Motor neuron (in vitro differentiated cells): Measurements from ENCODE around the gene FBXO21. TPM values are rescaled to one million over a fixed set of nuclear protein-coding genes. Genes with fewer than 3 reads are reported as not detected.
"Not testable (repeated sequence)": the region's sequence is repeated elsewhere in the genome, so short reads cannot be mapped to it uniquely, and the experiment has no call there.

Experiments
- ATAC-seq, 8 experiments: fragments of 200-7000 bp; cut with Tn5 transposase; replicated peaks in 6 of 8; 2 replicates each; pipeline ENCODE4 v1.8.0; 2021; ENCODE audit warnings: mild to moderate bottlenecking in 8 of 8, moderate library complexity in 8 of 8
- H3K27ac ChIP-seq, 2 donors: fragments of 250-450 bp; sonication (Bioruptor Pico); 2 replicates each; pipeline ENCODE4 v1.9.0; 2021; ENCODE audit warnings: antibody characterized with exemption in 2 of 2, mild to moderate bottlenecking in 2 of 2, moderate library complexity in 1 of 2
- H3K4me1 ChIP-seq, 2 donors: fragments of 250-450 bp; sonication (Bioruptor Pico); replicated peaks in 1 of 2; 2 replicates each; pipeline ENCODE4 v1.6.1; 2021; ENCODE audit warnings: antibody characterized with exemption in 2 of 2, mild to moderate bottlenecking in 2 of 2, moderate library complexity in 1 of 2
- H3K4me3 ChIP-seq, 5 donors: fragments of 250-450 bp; sonication (Bioruptor Pico); 2 replicates each; pipeline ENCODE4 v1.9.0; 2021; ENCODE audit warnings: antibody characterized with exemption in 5 of 5, mild to moderate bottlenecking in 5 of 5, moderate library complexity in 4 of 5
- WGBS, 10 experiments: fragments of 450-650 bp; shearing (Covaris generic); methylation state at CpG; one replicate each; pipeline ENCODE4 v1.0.0; 2022; 5-methylcytosine and 5-hydroxymethylcytosine counted together
- in situ Hi-C, 9 experiments: fragments of 400-800 bp; cut with MboI; loops; one replicate each; pipeline ENCODE4 v1.15.0; 2021; ENCODE audit warnings: low sequenced_read_pairs in 9 of 9, low pct_unique_long_range_greater_than_20kb in 2 of 9; ENCODE audit not compliant: unreplicated experiment in 9 of 9
- total RNA-seq, 8 experiments: library from RNA; unstranded; fragments of 300-600 nt; gene quantifications; 2 replicates each; pipeline versions ENCODE4 v1.2.3 to v1.2.4, GENCODE V29; 2022

The FBXO21 gene
- total RNA-seq, 8 experiments from 2014 or later = 27.2 to 66.7 (median 42.7) TPM

DNA sequence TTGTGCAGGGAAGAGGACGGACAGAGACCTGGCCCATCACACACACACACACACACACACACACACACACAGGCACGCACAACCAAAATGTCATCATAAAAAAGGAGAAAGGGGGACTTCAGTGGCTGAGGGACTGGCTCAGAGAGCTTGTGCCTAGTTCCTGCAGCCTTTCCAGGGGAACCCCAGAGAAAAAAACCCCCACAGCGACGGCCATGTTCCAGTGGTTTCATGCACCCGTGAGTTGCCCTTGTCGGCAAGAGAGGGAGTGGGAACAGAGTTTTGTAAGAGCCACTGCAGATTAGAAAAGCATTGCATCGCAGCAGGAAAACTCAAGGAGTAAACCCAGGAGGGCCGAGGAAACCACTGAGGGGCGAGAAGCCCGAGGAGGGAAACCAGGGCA is 24.5 kb upstream of the FBXO21 start:
- Histone ChIP-seq H3K4me1 (no peaks in the 10 kb centered on the region), H3K27ac (no peak overlapping the region), H3K4me3 (no peak overlapping the region)
- in situ Hi-C loops = loop anchor here in 6 of 9 experiments (10.0 to 25.0 kb wide), 4 partner anchors 623 to 1148 kb away; partner anchors contain the start of gene TAOK3 (in 1 of the 6)
- no peak for ATAC-seq
- WGBS, 10 experiments = 7 to 100% (median 74%) methylated on average over 1 to 5 of the region's 10 CpGs; no CpG with 5 or more reads in 2 of the 10 experiments

DNA sequence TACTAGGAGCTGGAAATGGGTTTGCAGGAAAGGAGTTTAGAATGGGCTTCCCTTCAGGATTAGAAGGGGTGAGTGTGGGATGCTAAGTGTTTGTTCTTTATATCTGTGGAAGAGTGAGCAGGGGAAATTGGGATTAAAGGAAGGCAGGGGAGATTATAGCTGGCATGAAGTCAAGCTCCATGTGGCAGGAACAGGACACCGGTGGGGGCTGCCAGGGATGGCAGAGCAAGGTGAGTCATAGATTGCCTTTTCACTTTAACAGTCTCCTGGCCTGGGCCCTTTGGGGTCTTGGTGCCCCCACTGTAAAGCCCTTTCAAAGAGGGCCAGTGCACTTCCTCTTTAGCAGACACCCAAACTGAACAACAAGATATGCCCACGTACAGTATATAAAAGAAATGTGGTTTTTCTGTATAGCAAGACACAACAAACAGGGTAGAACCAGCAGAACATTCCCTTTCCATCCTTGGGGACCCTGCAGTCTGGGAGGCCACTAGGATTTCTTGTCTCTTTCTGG is 23.1 kb upstream of the FBXO21 start:
- Histone ChIP-seq H3K4me1 (no peaks in the 10 kb centered on the region), H3K27ac (no peak overlapping the region), H3K4me3 (no peak overlapping the region)
- no peak for ATAC-seq
- in situ Hi-C loops = loop anchor here in 6 of 9 experiments (10.0 to 25.0 kb wide), 4 partner anchors 624 to 1149 kb away; partner anchors contain the start of gene TAOK3 (in 1 of the 6)
- WGBS, 10 experiments = 0 to 75% (median 60%) methylated on average over 1 to 2 of the region's 2 CpGs; no CpG with 5 or more reads in 5 of the 10 experiments

DNA sequence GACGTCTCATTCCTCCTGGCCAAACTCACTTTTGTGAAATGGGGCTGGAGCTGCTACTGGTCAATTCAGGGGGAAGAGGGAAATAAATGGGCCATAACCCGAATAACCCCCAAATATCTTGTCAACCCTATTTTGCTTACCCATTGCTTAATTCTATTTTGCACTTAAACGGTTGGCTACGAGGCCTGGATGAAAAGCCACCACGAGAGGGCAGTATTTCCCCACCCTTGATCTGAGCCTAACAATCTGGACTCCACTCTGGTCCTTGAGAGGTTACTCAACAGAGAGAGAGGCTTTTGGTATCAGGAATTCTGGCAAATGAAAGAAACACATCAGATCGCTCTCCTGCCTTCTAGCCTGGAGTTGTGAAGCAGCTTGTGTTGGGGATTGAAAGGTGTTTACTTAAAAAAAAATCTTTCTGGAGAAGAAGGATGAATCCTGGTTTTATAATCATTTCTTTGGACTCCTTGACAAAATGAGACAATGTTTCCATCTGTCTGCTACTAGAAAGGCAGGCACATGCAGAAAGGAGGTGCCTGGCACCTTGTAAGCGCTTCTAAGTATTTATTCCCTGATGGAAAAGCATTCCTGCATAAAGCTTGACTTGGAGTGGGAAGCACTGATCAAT is 22.4 kb upstream of the FBXO21 start:
- H3K4me1 ChIP-seq = no peaks in the 10 kb centered on the region
- in situ Hi-C loops = loop anchor here in 6 of 9 experiments (10.0 to 25.0 kb wide), 4 partner anchors 625 to 1150 kb away; partner anchors contain the start of gene TAOK3 (in 1 of the 6)
- H3K4me3 ChIP-seq = no peak overlapping the region
- WGBS, 10 experiments = 0 to 67% (median 6%) methylated on average over 1 to 7 of the region's 7 CpGs
- ATAC-seq = peak; percentile 76 to 93 (median 88)
- H3K27ac ChIP-seq = no peak overlapping the region

DNA sequence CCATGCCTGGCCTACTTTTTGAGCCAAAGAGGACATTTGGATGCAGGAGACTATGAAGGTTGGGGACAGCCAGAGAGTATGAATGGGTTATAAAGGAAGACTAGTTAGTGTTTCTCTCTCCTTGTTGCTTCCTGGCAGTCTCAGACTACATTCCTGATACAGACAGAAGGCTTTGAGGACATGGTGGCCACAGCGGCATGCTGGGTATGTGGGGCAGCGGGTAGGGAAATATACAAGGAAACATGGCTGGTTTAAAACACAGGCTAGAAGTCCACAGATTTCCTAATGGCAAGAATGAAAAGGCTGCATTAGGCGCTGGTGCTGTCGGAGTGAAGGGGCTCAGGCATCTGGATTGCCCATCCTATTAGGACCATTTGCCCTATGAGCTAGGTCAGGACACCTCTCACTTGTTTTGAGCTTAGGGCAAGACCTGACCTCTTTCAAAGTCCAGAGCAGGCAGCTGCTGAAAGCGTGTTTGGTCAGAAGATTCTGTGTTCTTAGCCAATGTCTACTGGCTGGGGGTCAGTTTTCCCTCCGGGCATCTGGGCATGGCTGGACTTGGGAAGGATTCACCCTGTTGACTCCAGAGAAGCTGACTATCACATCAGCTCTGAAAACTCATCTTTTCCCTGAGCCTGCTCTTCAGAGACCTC is 20.1 kb upstream of the FBXO21 start:
- Histone ChIP-seq H3K4me1 (no peaks in the 10 kb centered on the region), H3K27ac (no peak overlapping the region), H3K4me3 (no peak overlapping the region)
- 0 to 100% (median 67%) methylated on average over 1 to 4 of the region's 6 CpGs; no CpG with 5 or more reads in 1 of the 10 experiments for WGBS, 10 experiments
- in situ Hi-C loops = loop anchor here in 6 of 9 experiments (10.0 to 25.0 kb wide), 4 partner anchors 627 to 1152 kb away; partner anchors contain the start of gene TAOK3 (in 1 of the 6)
- ATAC-seq = no peak

DNA sequence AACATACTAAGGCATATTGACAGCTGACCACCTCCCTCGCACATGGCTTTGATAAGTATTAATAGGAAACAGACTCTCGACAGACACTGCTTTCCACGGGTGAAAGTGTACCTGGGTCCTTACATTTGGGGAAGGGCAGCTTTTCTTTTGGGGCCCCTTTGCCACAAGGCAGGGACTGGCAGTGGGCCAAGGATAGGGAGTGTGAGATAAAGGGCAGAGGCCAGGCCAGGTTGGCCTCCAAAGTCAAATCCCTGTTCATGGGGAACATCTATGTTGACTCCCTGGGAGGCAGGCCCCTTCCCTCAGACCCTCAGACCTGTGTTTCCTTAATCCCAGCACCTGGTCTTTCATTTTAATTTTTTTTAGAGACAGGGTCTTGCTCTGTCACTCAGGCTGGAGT is 19.4 kb upstream of the FBXO21 start:
- H3K27ac ChIP-seq = no peak overlapping the region
- 10 to 100% (median 58%) methylated on average over 1 to 3 of the region's 3 CpGs; no CpG with 5 or more reads in 6 of the 10 experiments for WGBS, 10 experiments
- in situ Hi-C loops = loop anchor here in 6 of 9 experiments (10.0 to 25.0 kb wide), 4 partner anchors 628 to 1153 kb away; partner anchors contain the start of gene TAOK3 (in 1 of the 6)

DNA sequence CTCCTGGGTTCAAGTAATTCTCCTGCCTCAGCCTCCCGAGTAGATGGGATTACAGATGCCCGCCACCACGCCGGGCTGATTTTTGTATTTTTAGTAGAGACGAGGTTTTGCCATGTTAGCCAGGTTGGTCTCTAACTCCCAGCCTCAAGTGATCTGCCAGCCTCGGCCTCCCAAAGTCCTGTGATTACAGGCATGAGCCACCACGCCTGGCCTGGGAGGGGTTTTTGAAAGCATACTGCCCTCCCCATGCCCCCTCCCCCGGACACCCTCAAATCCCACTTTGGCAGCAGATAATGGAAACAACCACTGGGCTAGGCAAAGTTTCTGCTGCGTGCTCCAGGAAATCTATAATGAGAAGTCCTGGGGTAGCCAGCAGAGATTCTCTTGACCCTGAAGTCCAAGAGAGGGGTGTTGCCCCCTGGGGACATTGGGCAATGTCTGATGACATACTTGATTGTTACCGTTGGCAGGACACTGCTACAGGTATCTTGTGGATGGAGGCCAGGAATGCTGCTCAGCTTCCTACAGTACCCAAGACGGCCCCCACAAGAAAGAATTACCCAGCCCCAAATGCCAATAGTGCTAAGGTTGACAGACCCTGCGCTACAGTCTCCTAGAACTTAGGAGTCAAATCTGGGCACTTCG is 18.7 kb upstream of the FBXO21 start:
- Histone ChIP-seq H3K27ac (no peak overlapping the region), H3K4me1 (no peaks in the 10 kb centered on the region), H3K4me3 (no peak overlapping the region)
- in situ Hi-C loops = loop anchor here in 5 of 9 experiments (25.0 kb wide), 3 partner anchors 628 to 1153 kb away; partner anchors contain the start of gene TAOK3 (in 1 of the 5)
- no peak for ATAC-seq
- WGBS, 10 experiments = 30 to 100% (median 82%) methylated on average over 1 to 7 of the region's 13 CpGs; no CpG with 5 or more reads in 2 of the 10 experiments

More for the DNA sequence above, 19.4 kb upstream of the FBXO21 start:
- ATAC-seq = no peak
- H3K4me1 ChIP-seq = no peaks in the 10 kb centered on the region
- no peak overlapping the region for H3K4me3 ChIP-seq

DNA sequence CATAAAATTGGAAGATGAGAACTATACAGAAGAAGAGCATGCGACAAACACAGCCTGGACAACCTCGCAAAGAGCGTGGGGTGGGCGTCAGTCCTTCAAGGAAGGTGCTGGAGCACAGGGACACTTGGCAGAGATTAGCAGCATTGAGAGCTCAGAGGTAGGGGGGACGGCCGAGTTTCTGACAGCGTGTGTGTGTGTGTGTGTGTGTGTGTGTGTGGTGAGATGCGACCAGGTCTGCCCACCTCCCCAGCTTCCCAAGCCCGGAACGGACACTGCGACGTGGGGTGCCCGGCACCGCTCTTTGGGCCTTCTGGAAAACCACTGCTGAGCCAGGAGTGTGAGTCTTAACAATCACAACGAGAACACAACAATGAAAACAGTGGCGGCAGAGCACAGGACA is 17.9 kb upstream of the FBXO21 start:
- Histone ChIP-seq H3K4me1 (no peaks in the 10 kb centered on the region), H3K4me3 (no peak overlapping the region), H3K27ac (no peak overlapping the region)
- WGBS, 10 experiments = 0 to 81% (median 64%) methylated on average over 1 to 7 of the region's 16 CpGs; no CpG with 5 or more reads in 4 of the 10 experiments
- in situ Hi-C loops = loop anchor here in 5 of 9 experiments (25.0 kb wide), 3 partner anchors 629 to 1154 kb away; partner anchors contain the start of gene TAOK3 (in 1 of the 5)
- no peak for ATAC-seq

DNA sequence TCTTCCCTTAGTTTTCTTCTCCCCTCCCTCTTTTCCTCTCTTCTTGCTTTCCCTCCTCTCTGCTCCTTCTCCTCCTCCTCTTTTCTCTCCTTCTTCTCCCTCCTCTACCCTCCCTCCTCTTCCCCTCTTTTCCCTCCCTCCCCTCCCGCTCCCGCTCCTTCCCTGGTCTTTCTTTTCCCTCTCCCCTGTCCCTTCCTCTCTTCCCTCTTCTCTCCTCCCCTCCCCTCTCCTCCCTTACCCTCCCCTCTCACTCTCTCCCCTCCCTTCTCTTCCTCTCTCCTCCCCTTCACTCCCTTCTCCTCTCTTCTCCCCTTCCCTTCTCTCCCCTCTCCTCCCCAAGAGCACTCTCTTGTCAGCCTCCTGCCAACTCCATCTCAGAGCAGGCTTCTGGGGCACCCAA is 17.4 kb upstream of the FBXO21 start:
- in situ Hi-C loops = loop anchor here in 5 of 9 experiments (25.0 kb wide), 3 partner anchors 630 to 1155 kb away; partner anchors contain the start of gene TAOK3 (in 1 of the 5)
- no peaks in the 10 kb centered on the region for H3K4me1 ChIP-seq
- no peak for ATAC-seq

DNA sequence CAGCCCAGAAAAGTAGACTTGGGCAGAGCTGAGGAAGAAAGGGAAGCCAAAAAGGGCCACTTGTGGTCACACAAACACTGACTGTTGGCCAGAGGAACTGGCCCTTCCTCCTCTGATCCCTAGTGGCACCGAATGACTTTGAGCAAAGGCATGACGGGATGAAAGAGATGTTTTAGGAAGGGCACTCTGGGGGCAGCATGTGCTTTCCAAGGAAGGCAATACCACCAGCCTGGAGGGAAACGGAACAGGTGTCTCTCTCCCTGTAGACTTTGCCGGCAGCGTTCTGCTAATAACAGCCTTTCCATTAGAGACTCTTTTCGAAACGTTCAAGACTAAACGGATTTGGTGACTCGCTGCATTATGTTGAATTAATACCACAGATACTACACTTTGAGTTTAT is 12.3 kb upstream of the FBXO21 start:
- in situ Hi-C loops = loop anchor here in 5 of 9 experiments (25.0 kb wide), 3 partner anchors 635 to 1160 kb away; partner anchors contain the start of gene TAOK3 (in 1 of the 5)
- Histone ChIP-seq H3K27ac (no peak overlapping the region), H3K4me1 (no peaks in the 10 kb centered on the region), H3K4me3 (no peak overlapping the region)
- ATAC-seq = no peak
- WGBS, 10 experiments = 67 to 100% (median 83%) methylated on average over 1 to 9 of the region's 9 CpGs

More for the DNA sequence above, 17.4 kb upstream of the FBXO21 start:
- Histone ChIP-seq H3K27ac (no peak overlapping the region), H3K4me3 (no peak overlapping the region)
- no CpG with 5 or more reads among the region's 2 CpGs for WGBS, 10 experiments

DNA sequence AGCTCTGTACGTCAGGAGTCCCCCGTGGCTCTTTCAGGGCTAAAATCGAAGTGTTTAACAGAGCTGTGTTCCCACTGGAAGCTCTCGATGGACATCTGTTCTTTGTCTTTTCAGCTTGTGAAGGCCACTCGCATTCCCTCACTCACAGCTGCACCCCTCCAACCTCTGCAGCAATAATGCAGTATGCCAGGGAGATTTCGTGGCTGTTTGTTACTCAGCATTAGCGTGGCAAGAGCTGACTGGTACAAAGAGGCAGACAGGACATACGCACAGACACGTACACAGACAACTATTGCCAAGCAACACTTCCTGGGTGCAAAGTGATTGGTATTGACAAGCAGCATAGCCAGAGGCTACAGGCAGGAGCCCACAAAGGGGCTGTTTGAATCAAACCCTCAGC is 11.8 kb upstream of the FBXO21 start:
- 58 to 100% (median 92%) methylated on average over 2 to 8 of the region's 9 CpGs; no CpG with 5 or more reads in 1 of the 10 experiments for WGBS, 10 experiments
- Histone ChIP-seq H3K4me3 (no peak overlapping the region), H3K27ac (no peak overlapping the region), H3K4me1 (no peaks in the 10 kb centered on the region)
- ATAC-seq = no peak
- in situ Hi-C loops = loop anchor here in 5 of 9 experiments (25.0 kb wide), 3 partner anchors 635 to 1160 kb away; partner anchors contain the start of gene TAOK3 (in 1 of the 5)

DNA sequence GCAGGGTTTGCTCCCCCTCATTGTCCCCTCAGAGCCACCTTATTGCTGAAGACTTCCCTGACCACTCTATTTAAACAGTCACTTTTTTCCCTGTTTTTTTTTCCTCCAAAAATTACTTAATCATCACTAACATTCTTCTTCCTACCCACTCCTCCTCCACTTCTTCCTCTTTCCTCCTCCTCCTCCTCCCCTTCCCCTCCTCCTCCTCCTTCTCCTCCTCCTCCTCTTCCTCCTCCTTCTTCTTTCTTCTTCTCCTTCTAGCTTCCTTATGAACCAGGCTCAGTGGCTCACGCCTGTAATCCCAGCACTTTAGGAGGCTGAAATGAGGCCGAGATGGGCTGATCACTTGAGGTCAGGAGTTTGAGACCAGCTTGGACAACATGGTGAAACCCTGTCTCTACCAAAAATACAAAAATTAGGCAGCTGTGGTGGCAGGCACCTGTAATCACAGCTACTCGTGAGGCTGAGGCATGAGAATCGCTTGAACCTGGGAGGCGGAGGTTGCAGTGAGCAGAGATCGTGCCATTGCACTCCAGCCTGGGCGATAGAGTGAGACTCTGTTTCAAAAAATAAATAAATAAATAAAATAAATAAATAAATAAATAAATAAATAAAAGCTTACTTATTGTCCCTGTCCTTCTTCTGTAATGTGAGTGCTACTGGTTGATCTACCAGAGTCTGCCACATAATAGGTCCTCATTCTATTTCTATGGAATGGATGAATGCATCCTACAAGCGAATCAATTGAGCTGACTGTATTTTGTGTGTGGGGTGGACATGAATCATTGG is 9.9 kb upstream of the FBXO21 start:
- WGBS, 10 experiments = 60 to 100% (median 93%) methylated on average over 1 to 6 of the region's 8 CpGs; no CpG with 5 or more reads in 3 of the 10 experiments
- H3K27ac ChIP-seq, H3K4me1 ChIP-seq, ATAC-seq, H3K4me3 ChIP-seq: not testable (repeated sequence)
- in situ Hi-C loops = loop anchor here in 5 of 9 experiments (25.0 kb wide), 3 partner anchors 637 to 1162 kb away; partner anchors contain the start of gene TAOK3 (in 1 of the 5)
